GM12878 (cell line): Measurements from ENCODE around the gene FBXO8. TPM values are rescaled to one million over a fixed set of nuclear protein-coding genes. Genes with fewer than 3 reads are reported as not detected.

Experiments
- ATAC-seq: fragments of 200-7000 bp; cut with Tn5 transposase; 3 replicates; pipeline ENCODE4 v1.9.1; 2020; ENCODE audit warnings: mild to moderate bottlenecking, moderate library complexity
- BruUV-seq: library from RNA; stranded (reverse); fragments of 400-500 nt; replicated peaks from 2 replicates; lab custom pipeline; 2021; lab: Mats Ljungman, UMichigan
- CTCF ChIA-PET: fragments of 300-600 bp; sonication (Branson Sonifier 250); formaldehyde crosslinking; extraction: SDS; loops from one replicate; lab custom pipeline; 2021; ENCODE audit warnings: inconsistent platforms; lab: Yijun Ruan, JAX
- POLR2A ChIA-PET: fragments of 350-600 bp; formaldehyde crosslinking; extraction: SDS; loops from one replicate; lab custom pipeline; 2021; ENCODE audit warnings: inconsistent platforms; lab: Charles Lee
- RAD21 ChIA-PET: fragments of 300-600 bp; sonication (Branson Sonifier 250); formaldehyde crosslinking; loops from one replicate; lab custom pipeline; 2023; ENCODE audit warnings: antibody characterized with exemption; ENCODE audit not compliant: unreplicated experiment; lab: Charles Lee
- SMC1A ChIA-PET: fragments of 300-600 bp; sonication (Branson Sonifier 250); formaldehyde crosslinking; loops from one replicate; lab custom pipeline; 2023; ENCODE audit not compliant: unreplicated experiment, uncharacterized antibody; lab: Charles Lee
- DNase-seq: peaks from one replicate; pipeline ENCODE4 v3.0.0-alpha.2; 2011; ENCODE audit warnings: low read depth, low spot score
- FAIRE-seq: peaks from 3 replicates; lab custom pipeline; 2011; peaks lifted over from hg19 to GRCh38; lab: Jason Lieb, UNC
- H2AFZ ChIP-seq: 2 replicates; pipeline ENCODE4 v1.6.0; 2011; ENCODE audit warnings: low read depth, low read length, control low read depth; ENCODE audit not compliant: control insufficient read depth
- H3K27ac ChIP-seq: 2 replicates; pipeline ENCODE4 v1.5.1; 2011; ENCODE audit warnings: control low read depth; ENCODE audit not compliant: control insufficient read depth, insufficient read depth
- H3K27me3 ChIP-seq, 2 experiments: replicated peaks in 1 of 2; 2 replicates each; pipeline versions ENCODE4 v1.6.0 to v1.6.1; 2011; ENCODE audit warnings: low read length in 1 of 2; ENCODE audit not compliant: control insufficient read depth in 2 of 2, insufficient read depth in 2 of 2
- H3K36me3 ChIP-seq, 2 experiments: 2 replicates each; pipeline ENCODE4 v1.5.1; 2011; ENCODE audit warnings: low read length in 1 of 2; ENCODE audit not compliant: control insufficient read depth in 2 of 2, insufficient read depth in 2 of 2
- H3K4me1 ChIP-seq: 2 replicates; pipeline ENCODE4 v1.6.1; 2011; ENCODE audit warnings: mild to moderate bottlenecking, low read length, moderate library complexity, mixed read lengths; ENCODE audit not compliant: control insufficient read depth, insufficient read depth
- H3K4me2 ChIP-seq: 2 replicates; pipeline ENCODE4 v1.6.0; 2011; ENCODE audit warnings: control low read depth; ENCODE audit not compliant: control insufficient read depth, insufficient read depth
- H3K4me3 ChIP-seq: fragments of 200-600 bp; sonication (generic); 2 replicates; pipeline ENCODE4 v1.5.1; 2016
- H3K79me2 ChIP-seq: 2 replicates; pipeline ENCODE4 v1.6.0; 2011; ENCODE audit warnings: low read length; ENCODE audit not compliant: control insufficient read depth, insufficient read depth
- H3K9ac ChIP-seq: 2 replicates; pipeline ENCODE4 v1.8.0; 2011; ENCODE audit warnings: low read length, control low read depth, mixed read lengths; ENCODE audit not compliant: control insufficient read depth, insufficient read depth
- H3K9me3 ChIP-seq: replicated peaks from 3 replicates; pipeline ENCODE4 v1.5.1; 2011; ENCODE audit warnings: mild to moderate bottlenecking, low read length; ENCODE audit not compliant: control insufficient read depth, insufficient read depth
- H4K20me1 ChIP-seq: 2 replicates; pipeline ENCODE4 v1.6.0; 2011; ENCODE audit not compliant: control insufficient read depth, insufficient read depth
- MXI1 ChIP-seq: fragments of 150-350 bp; IDR thresholded peaks from 2 replicates; pipeline ENCODE4 v1.6.1; 2011; ENCODE audit warnings: low read depth, mild to moderate bottlenecking, inconsistent platforms, low read length, improper control_type of control experiment
- RB1 ChIP-seq: fragments of 450-650 bp; formaldehyde crosslinking; IDR thresholded peaks from 2 replicates; pipeline ENCODE4 v1.6.1; 2017; ENCODE audit warnings: mild to moderate bottlenecking, borderline replicate concordance
- WGBS: methylation state at CpG from one replicate; pipeline ENCODE4 v1.1.6; 2016; ENCODE audit warnings: low lambda C conversion rate; ENCODE audit not compliant: insufficient replicate concordance, insufficient coverage; ENCODE audit errors: missing lambda C conversion rate; 5-methylcytosine and 5-hydroxymethylcytosine counted together
- in situ Hi-C: fragments of 300-500 bp; cut with MboI; formaldehyde crosslinking; loops from 9 replicates; pipeline ENCODE4 v1.14.3; 2018; ENCODE audit warnings: mixed read lengths
- intact Hi-C: fragments of 100-400 bp; cut with micrococcal nuclease; formaldehyde crosslinking; loops from one replicate; pipeline ENCODE4 v1.14.2; 2022; ENCODE audit not compliant: unreplicated experiment
- polyA plus RNA-seq, 11 experiments: library from polyadenylated mRNA; depleted of rRNA in 4 of 11; unstranded in 6 of 11; stranded (reverse) in 5 of 11; fragments of >200 nt; fragmentation: Nextera tagmentation in 4 of 11; fragmentation: Illumina TruSeq in 1 of 11; extraction: Ambion mirVana in 4 of 11; extraction: Trizol in 1 of 11; gene quantifications; 1 replicate in 1 of 11; 2 replicates in 10 of 11; pipeline versions ENCODE4 v1.2.1 to v1.2.3, GENCODE V29; 2011 to 2016; ENCODE audit warnings: inconsistent platforms in 2 of 11, missing spikeins in 2 of 11, low read depth in 1 of 11
- total RNA-seq, 4 experiments: library from RNA; depleted of rRNA in 3 of 4; stranded (reverse); fragments of >200 nt in 3 of 4; fragmentation: Illumina TruSeq in 1 of 4; extraction: Trizol in 1 of 4; gene quantifications; 2 replicates each; pipeline versions ENCODE4 v1.2.1 to v1.2.3, GENCODE V29; 2013 to 2021
- TF ChIP-seq, protein P1 (sequence below): IDR thresholded peaks from 2 replicates; pipeline ENCODE4 v1.6.1; 2012; ENCODE audit warnings: low read depth, low read length, improper control_type of control experiment
- TF ChIP-seq, protein P2 (sequence below): fragments of 150-350 bp; IDR thresholded peaks from 2 replicates; pipeline ENCODE4 v1.6.1; 2014; ENCODE audit warnings: mild to moderate bottlenecking, low read depth, low read length

Gene FBXO8
- total and polyA plus RNA-seq, 10 of the 15 experiments (the other 5 are each of a cell fraction or from before 2014, with no cell fraction given), result 11.3 to 38.1 (median 16.8) TPM

DNA sequence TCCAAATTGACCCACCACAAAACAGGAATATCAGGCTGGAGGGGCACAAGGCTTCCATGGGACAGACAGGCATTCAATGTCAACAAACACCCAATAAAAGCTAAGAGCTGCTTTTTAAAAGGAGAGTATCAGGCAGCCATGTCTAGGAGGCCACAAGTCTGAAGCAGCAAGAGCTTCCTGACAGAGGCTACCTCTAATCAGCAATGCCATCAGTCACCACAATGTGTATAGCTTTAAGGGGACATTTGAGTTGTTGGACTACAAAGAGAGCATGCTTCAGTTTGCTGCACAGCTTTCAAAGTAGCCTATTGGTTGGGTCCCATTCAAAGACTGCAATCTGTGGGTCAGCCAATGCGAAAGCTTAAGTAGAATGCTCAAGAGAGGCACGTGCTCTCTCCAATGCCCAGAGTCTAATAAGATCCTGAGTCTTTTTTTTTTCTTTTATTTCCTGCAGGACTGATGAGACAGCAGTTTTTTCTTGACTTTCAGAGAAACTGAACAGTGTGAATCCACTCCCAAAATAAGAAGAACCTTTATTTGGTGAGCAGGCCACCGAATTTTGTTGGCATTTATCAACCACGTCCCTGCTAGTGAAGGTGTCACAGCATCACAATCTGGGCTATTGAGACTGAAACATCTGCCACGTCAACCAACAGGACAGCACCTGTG lies 92.5 kb downstream of the FBXO8 start:
- H3K4me2 ChIP-seq, result no peak overlapping the region
- BruUV-seq, result no TSS peak
- ChIA-PET RAD21 (interaction anchor here (0.5 kb wide), 1 partner anchor 33 kb away, joined by 3 read pairs; no protein-coding TSS in a partner anchor), CTCF (no interaction called here), SMC1A (interaction anchor here (0.6 to 1.4 kb wide), 3 partner anchors 9 to 998 kb away, joined by 3 to 6 read pairs (median 3); no protein-coding TSS in a partner anchor), POLR2A (no interaction called here)
- peaks cover 0 to 3% of the 10 kb centered on the region in 2 experiments; a peak in 2 of 4 replicates for H3K27me3 ChIP-seq
- H3K4me1 ChIP-seq, result no peaks in the 10 kb centered on the region
- H2AFZ ChIP-seq, result no peak overlapping the region
- H3K36me3 ChIP-seq, result no peaks in the 10 kb centered on the region
- ATAC-seq (no peak), FAIRE-seq (no peak), DNase-seq (no peak)
- no peaks in the 10 kb centered on the region for H3K9me3 ChIP-seq
- in situ Hi-C loops, result no loop called here
- H3K4me3 ChIP-seq, result no peak overlapping the region
- intact Hi-C loops, result no loop called here
- H3K27ac ChIP-seq, result no peak overlapping the region
- H4K20me1 ChIP-seq, result no peaks in the 10 kb centered on the region
- whole genome bisulfite sequencing, result 7% methylated on average over 5 of the region's 5 CpGs
- no peak for TF ChIP-seq MXI1
- TF ChIP-seq, protein P1, sequence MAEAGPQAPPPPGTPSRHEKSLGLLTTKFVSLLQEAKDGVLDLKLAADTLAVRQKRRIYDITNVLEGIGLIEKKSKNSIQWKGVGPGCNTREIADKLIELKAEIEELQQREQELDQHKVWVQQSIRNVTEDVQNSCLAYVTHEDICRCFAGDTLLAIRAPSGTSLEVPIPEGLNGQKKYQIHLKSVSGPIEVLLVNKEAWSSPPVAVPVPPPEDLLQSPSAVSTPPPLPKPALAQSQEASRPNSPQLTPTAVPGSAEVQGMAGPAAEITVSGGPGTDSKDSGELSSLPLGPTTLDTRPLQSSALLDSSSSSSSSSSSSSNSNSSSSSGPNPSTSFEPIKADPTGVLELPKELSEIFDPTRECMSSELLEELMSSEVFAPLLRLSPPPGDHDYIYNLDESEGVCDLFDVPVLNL, result no peak
- TF ChIP-seq, protein P2, sequence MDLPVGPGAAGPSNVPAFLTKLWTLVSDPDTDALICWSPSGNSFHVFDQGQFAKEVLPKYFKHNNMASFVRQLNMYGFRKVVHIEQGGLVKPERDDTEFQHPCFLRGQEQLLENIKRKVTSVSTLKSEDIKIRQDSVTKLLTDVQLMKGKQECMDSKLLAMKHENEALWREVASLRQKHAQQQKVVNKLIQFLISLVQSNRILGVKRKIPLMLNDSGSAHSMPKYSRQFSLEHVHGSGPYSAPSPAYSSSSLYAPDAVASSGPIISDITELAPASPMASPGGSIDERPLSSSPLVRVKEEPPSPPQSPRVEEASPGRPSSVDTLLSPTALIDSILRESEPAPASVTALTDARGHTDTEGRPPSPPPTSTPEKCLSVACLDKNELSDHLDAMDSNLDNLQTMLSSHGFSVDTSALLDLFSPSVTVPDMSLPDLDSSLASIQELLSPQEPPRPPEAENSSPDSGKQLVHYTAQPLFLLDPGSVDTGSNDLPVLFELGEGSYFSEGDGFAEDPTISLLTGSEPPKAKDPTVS, result no peak
- no peak for TF ChIP-seq RB1
- H3K79me2 ChIP-seq, result no peaks in the 10 kb centered on the region
- H3K9ac ChIP-seq, result no peak overlapping the region
